GM12878 (cell line): ENCODE measurements around the gene CAMK2D. TPM values are rescaled to one million over a fixed set of nuclear protein-coding genes. Genes with fewer than 3 reads are reported as not detected.

Source experiments
- ATAC-seq: fragments of 200-7000 bp; cut with Tn5 transposase; 3 replicates; pipeline ENCODE4 v1.9.1; 2020; ENCODE audit warnings: mild to moderate bottlenecking, moderate library complexity
- BruUV-seq: library from RNA; stranded (reverse); fragments of 400-500 nt; replicated peaks from 2 replicates; lab custom pipeline; 2021; lab: Mats Ljungman, UMichigan
- CTCF ChIA-PET: fragments of 300-600 bp; sonication (Branson Sonifier 250); formaldehyde crosslinking; extraction: SDS; loops from one replicate; lab custom pipeline; 2021; ENCODE audit warnings: inconsistent platforms; lab: Yijun Ruan, JAX
- POLR2A ChIA-PET: fragments of 350-600 bp; formaldehyde crosslinking; extraction: SDS; loops from one replicate; lab custom pipeline; 2021; ENCODE audit warnings: inconsistent platforms; lab: Charles Lee
- RAD21 ChIA-PET: fragments of 300-600 bp; sonication (Branson Sonifier 250); formaldehyde crosslinking; loops from one replicate; lab custom pipeline; 2023; ENCODE audit warnings: antibody characterized with exemption; ENCODE audit not compliant: unreplicated experiment; lab: Charles Lee
- SMC1A ChIA-PET: fragments of 300-600 bp; sonication (Branson Sonifier 250); formaldehyde crosslinking; loops from one replicate; lab custom pipeline; 2023; ENCODE audit not compliant: unreplicated experiment, uncharacterized antibody; lab: Charles Lee
- DNase-seq: peaks from one replicate; pipeline ENCODE4 v3.0.0-alpha.2; 2011; ENCODE audit warnings: low read depth, low spot score
- FAIRE-seq: peaks from 3 replicates; lab custom pipeline; 2011; peaks lifted over from hg19 to GRCh38; lab: Jason Lieb, UNC
- H2AFZ ChIP-seq: 2 replicates; pipeline ENCODE4 v1.6.0; 2011; ENCODE audit warnings: low read depth, low read length, control low read depth; ENCODE audit not compliant: control insufficient read depth
- H3K27ac ChIP-seq: 2 replicates; pipeline ENCODE4 v1.5.1; 2011; ENCODE audit warnings: control low read depth; ENCODE audit not compliant: control insufficient read depth, insufficient read depth
- H3K27me3 ChIP-seq, 2 experiments: replicated peaks in 1 of 2; 2 replicates each; pipeline versions ENCODE4 v1.6.0 to v1.6.1; 2011; ENCODE audit warnings: low read length in 1 of 2; ENCODE audit not compliant: control insufficient read depth in 2 of 2, insufficient read depth in 2 of 2
- H3K36me3 ChIP-seq, 2 experiments: 2 replicates each; pipeline ENCODE4 v1.5.1; 2011; ENCODE audit warnings: low read length in 1 of 2; ENCODE audit not compliant: control insufficient read depth in 2 of 2, insufficient read depth in 2 of 2
- H3K4me1 ChIP-seq: 2 replicates; pipeline ENCODE4 v1.6.1; 2011; ENCODE audit warnings: mild to moderate bottlenecking, low read length, moderate library complexity, mixed read lengths; ENCODE audit not compliant: control insufficient read depth, insufficient read depth
- H3K4me2 ChIP-seq: 2 replicates; pipeline ENCODE4 v1.6.0; 2011; ENCODE audit warnings: control low read depth; ENCODE audit not compliant: control insufficient read depth, insufficient read depth
- H3K4me3 ChIP-seq: fragments of 200-600 bp; sonication (generic); 2 replicates; pipeline ENCODE4 v1.5.1; 2016
- H3K79me2 ChIP-seq: 2 replicates; pipeline ENCODE4 v1.6.0; 2011; ENCODE audit warnings: low read length; ENCODE audit not compliant: control insufficient read depth, insufficient read depth
- H3K9ac ChIP-seq: 2 replicates; pipeline ENCODE4 v1.8.0; 2011; ENCODE audit warnings: low read length, control low read depth, mixed read lengths; ENCODE audit not compliant: control insufficient read depth, insufficient read depth
- H3K9me3 ChIP-seq: replicated peaks from 3 replicates; pipeline ENCODE4 v1.5.1; 2011; ENCODE audit warnings: mild to moderate bottlenecking, low read length; ENCODE audit not compliant: control insufficient read depth, insufficient read depth
- H4K20me1 ChIP-seq: 2 replicates; pipeline ENCODE4 v1.6.0; 2011; ENCODE audit not compliant: control insufficient read depth, insufficient read depth
- CBX5 ChIP-seq: sonication (generic); IDR thresholded peaks from 2 replicates; pipeline ENCODE4 v1.6.1; 2016; ENCODE audit warnings: low read depth, moderate library complexity, mild to moderate bottlenecking, inconsistent platforms
- CHD4 ChIP-seq: fragments of 200-600 bp; sonication (generic); IDR thresholded peaks from 2 replicates; pipeline ENCODE4 v1.6.1; 2016; ENCODE audit warnings: mild to moderate bottlenecking
- CREB1 ChIP-seq: IDR thresholded peaks from 2 replicates; pipeline ENCODE4 v1.6.1; 2012; ENCODE audit warnings: low read depth, mild to moderate bottlenecking, inconsistent platforms
- E4F1 ChIP-seq: fragments of 450-650 bp; IDR thresholded peaks from 2 replicates; pipeline ENCODE4 v1.6.1; 2018; ENCODE audit warnings: borderline replicate concordance, mild to moderate bottlenecking; ENCODE audit not compliant: partially characterized antibody
- EGR1 ChIP-seq, 2 experiments: IDR thresholded peaks; 1 replicate in 1 of 2; 2 replicates in 1 of 2; pipeline ENCODE4 v1.6.1; 2011 to 2012; ENCODE audit warnings: low read depth in 2 of 2, low read length in 2 of 2, borderline replicate concordance in 1 of 2, mild to moderate bottlenecking in 1 of 2, moderate library complexity in 1 of 2
- MYC ChIP-seq: IDR thresholded peaks from 2 replicates; pipeline ENCODE4 v1.6.1; 2011; ENCODE audit warnings: mild to moderate bottlenecking, low read length, moderate library complexity, inconsistent platforms; ENCODE audit not compliant: insufficient read depth, insufficient replicate concordance, insufficient read length, severe bottlenecking
- NR2C1 ChIP-seq: fragments of 450-650 bp; IDR thresholded peaks from 2 replicates; pipeline ENCODE4 v1.6.1; 2017; ENCODE audit warnings: antibody characterized with exemption, mild to moderate bottlenecking, moderate library complexity
- NR2C2 ChIP-seq: IDR thresholded peaks from 2 replicates; pipeline ENCODE4 v1.6.1; 2011; ENCODE audit warnings: borderline replicate concordance, low read depth; ENCODE audit not compliant: control insufficient read depth, insufficient read length
- NRF1 ChIP-seq: conservative IDR thresholded peaks from 2 replicates; pipeline ENCODE4 v1.6.1; 2011; ENCODE audit warnings: mild to moderate bottlenecking, low read depth, low read length, improper control_type of control experiment
- ZBED1 ChIP-seq: IDR thresholded peaks from 2 replicates; pipeline ENCODE4 v1.6.1; 2016; ENCODE audit warnings: borderline replicate concordance
- WGBS: methylation state at CpG from one replicate; pipeline ENCODE4 v1.1.6; 2016; ENCODE audit warnings: low lambda C conversion rate; ENCODE audit not compliant: insufficient replicate concordance, insufficient coverage; ENCODE audit errors: missing lambda C conversion rate; 5-methylcytosine and 5-hydroxymethylcytosine counted together
- in situ Hi-C: fragments of 300-500 bp; cut with MboI; formaldehyde crosslinking; loops from 9 replicates; pipeline ENCODE4 v1.14.3; 2018; ENCODE audit warnings: mixed read lengths
- intact Hi-C: fragments of 100-400 bp; cut with micrococcal nuclease; formaldehyde crosslinking; loops from one replicate; pipeline ENCODE4 v1.14.2; 2022; ENCODE audit not compliant: unreplicated experiment
- polyA plus RNA-seq, 11 experiments: library from polyadenylated mRNA; depleted of rRNA in 4 of 11; unstranded in 6 of 11; stranded (reverse) in 5 of 11; fragments of >200 nt; fragmentation: Nextera tagmentation in 4 of 11; fragmentation: Illumina TruSeq in 1 of 11; extraction: Ambion mirVana in 4 of 11; extraction: Trizol in 1 of 11; gene quantifications; 1 replicate in 1 of 11; 2 replicates in 10 of 11; pipeline versions ENCODE4 v1.2.1 to v1.2.3, GENCODE V29; 2011 to 2016; ENCODE audit warnings: inconsistent platforms in 2 of 11, missing spikeins in 2 of 11, low read depth in 1 of 11
- total RNA-seq, 4 experiments: library from RNA; depleted of rRNA in 3 of 4; stranded (reverse); fragments of >200 nt in 3 of 4; fragmentation: Illumina TruSeq in 1 of 4; extraction: Trizol in 1 of 4; gene quantifications; 2 replicates each; pipeline versions ENCODE4 v1.2.1 to v1.2.3, GENCODE V29; 2013 to 2021

Gene CAMK2D
- total and polyA plus RNA-seq, 10 of the 15 experiments (the other 5 are each of a cell fraction or from before 2014, with no cell fraction given): 6.9 to 88.5 (median 12.9) TPM

GRCh38 chr4:113587640-113588275 is 173.8 kb downstream of the CAMK2D start:
- DNase-seq: no peak
- Histone ChIP-seq H3K9ac (no peak overlapping the region), H4K20me1 (no peaks in the 10 kb centered on the region), H3K27me3 (no peaks in the 10 kb centered on the region), H3K4me2 (no peak overlapping the region), H3K79me2 (no peaks in the 10 kb centered on the region), H3K4me3 (no peak overlapping the region), H3K4me1 (peaks cover 6% of the 10 kb centered on the region; the same call in 1 of the 2 replicates), H3K36me3 (peaks cover 3 to 4% of the 10 kb centered on the region in 2 experiments; a peak in 3 of 4 replicates), H3K9me3 (no peaks in the 10 kb centered on the region; the same call in 2 of the 3 replicates), H3K27ac (no peak overlapping the region), H2AFZ (no peak overlapping the region)
- in situ Hi-C loops (no loop called here), intact Hi-C loops (no loop called here)
- TF ChIP-seq EGR1 (IDR thresholded peaks at IDR 0.05; ENCODE audit: borderline replicate concordance in 1 of 2, low read depth in 2 of 2, low read length in 2 of 2) (no peak), NR2C1 (no peak), MYC (no peak), ZBED1 (no peak), CREB1 (no peak), NRF1 (no peak), E4F1 (no peak), CBX5 (no peak), NR2C2 (no peak), CHD4 (no peak)
- no TSS peak for BruUV-seq
- SMC1A ChIA-PET: interaction anchor here (1.0 to 7.3 kb wide), 2 partner anchors 8 to 11 kb away, joined by 3 to 64 read pairs; no protein-coding TSS in a partner anchor
- CTCF ChIA-PET: no interaction called here
- no peak for FAIRE-seq
- RAD21 ChIA-PET: no interaction called here
- POLR2A ChIA-PET: no interaction called here
- ATAC-seq: no peak
- WGBS: 74% methylated on average over 4 of the region's 4 CpGs
